GM21515 (cell line): Measurements from ENCODE around the gene ATXN2.

Experiments used
- ATAC-seq: cut with Tn5 transposase; IDR thresholded peaks from one replicate; pipeline ENCODE4 v1.9.1; 2021; ENCODE audit not compliant: unreplicated experiment

ATXN2 gene

DNA sequence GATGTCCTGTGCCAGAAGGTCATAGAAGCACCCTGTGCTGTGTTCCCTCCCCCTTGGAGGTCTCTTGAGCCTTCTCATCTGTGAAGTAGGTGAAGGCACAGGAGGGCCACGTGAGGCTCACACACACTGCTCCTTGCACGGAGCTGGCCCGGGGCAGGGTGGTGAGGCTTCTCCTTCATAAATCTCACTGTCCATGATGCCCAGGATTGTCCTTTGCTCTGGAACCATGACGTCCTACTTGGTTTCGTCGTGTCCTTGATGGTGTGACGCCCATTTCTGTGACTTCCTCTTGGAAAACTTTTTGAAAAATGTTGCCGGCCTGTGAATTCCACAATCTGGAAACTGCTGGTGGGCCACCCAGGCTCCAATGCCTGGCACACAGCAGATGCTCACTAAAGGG, 159.0 kb downstream of the ATXN2 start:
- ATAC-seq = no peak

DNA sequence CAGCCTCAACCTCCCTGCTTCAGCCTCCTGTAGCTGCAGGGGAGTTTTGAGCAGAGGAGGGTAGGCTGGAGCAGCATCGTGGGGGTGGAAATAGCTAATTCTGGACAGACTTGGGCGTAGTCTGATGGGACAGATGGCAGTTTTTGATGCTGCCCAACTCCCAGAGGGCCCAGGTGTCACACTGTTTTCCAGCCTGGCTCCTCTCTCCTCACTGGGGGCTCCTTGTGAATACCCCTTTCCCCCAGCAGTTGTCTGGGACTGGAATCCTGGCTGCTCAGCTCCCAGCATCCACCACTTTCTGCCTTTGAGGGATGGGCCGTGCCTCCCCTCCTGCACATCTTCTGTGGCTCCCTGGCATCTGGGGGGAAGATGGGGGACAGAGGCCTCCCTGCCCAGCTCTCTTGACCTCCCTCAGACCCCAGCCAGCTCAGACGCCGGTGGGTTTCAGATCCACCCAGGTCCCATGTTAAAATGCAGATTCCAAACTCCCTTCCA, 159.4 kb downstream of the ATXN2 start:
- ATAC-seq = no peak

DNA sequence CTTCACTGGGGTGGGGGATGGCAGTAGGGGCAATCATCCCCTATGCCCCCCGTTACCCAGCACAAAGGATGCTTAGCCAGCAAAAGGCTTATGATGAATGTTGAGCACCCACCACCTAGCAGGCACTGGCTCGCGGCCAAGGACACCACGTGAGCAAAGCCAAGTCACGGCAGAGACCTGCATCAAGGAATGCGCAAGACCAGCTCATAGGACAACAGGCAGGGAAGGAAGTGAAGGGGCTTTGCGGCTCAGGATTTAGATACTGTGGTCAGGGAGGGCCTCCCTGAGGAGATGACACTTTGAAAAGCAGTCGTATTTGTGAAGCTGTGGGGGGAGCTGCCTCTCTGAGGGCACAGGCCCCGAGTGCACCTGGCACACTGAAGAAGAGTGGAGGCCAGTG, 160.6 kb downstream of the ATXN2 start:
- no peak for ATAC-seq

DNA sequence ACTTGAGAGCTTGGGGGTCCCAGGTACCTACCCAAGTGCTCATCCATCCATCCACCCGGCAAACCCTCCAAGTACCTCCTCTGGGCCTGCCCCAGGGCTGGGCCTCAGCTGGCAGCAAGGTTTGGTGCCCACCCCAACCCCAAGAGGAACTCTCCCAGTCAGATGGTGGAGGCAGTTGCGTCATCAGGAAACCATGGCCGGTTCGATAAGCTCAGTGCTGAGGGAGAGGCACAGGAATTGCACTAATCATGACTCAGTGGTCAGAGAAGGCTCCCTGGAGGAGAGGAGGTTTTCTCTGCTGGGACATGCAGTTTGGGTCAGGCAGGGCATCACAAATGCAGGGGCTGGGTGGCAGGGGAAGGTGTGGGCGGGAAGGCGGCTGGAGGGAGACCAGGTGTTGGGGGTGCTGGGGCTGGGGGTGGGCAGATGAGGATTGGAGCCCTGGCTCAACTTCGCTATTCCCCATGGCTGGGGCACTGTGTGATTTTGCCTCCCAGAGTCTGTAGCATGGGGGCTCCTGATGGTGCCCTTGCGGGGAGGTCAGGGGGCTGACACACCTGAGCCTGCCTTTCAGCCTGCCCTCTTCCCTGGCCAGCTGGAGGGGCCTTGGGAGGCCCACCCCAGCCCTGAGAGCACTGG, 161.2 kb downstream of the ATXN2 start:
- ATAC-seq = no peak

DNA sequence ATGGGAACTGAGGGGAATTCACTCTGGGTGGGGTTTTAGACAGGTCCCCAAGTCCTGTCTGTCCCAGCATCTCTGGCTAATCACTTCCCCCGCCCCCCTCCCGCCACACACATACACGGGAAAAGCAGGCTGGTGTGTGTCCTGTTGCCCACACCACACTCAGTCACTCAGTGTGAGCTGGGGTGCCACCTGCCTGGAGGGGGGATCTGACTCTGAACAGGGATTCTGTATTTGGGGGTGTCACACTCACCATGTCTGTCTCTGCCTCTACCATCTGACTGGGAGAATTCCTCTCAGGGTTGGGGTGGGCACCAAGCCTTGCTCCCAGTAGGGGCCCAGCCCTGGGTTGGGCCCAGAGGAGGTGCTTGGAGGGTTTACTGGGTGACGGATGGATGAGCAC, 162.3 kb downstream of the ATXN2 start:
- ATAC-seq = no peak

DNA sequence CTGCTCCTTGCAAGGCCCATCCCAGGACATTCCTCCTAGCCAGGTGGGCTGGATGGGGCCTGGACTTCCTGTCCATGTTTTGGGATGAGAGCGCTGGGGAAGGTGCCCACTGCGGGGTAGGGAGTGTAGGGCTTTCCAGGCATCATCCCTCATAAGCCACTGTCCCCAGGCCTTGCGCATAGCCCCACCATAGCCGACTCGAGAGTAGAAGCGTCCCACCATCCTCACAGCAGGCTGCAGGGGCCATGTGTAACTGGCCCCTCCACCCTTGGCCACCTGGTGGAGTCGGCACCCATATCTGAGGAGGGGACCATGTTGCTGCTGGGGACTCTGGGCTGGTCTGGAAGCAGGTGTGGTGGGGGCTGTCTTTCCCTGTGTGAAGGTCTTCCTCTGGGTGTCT, 162.8 kb downstream of the ATXN2 start:
- ATAC-seq = no peak

DNA sequence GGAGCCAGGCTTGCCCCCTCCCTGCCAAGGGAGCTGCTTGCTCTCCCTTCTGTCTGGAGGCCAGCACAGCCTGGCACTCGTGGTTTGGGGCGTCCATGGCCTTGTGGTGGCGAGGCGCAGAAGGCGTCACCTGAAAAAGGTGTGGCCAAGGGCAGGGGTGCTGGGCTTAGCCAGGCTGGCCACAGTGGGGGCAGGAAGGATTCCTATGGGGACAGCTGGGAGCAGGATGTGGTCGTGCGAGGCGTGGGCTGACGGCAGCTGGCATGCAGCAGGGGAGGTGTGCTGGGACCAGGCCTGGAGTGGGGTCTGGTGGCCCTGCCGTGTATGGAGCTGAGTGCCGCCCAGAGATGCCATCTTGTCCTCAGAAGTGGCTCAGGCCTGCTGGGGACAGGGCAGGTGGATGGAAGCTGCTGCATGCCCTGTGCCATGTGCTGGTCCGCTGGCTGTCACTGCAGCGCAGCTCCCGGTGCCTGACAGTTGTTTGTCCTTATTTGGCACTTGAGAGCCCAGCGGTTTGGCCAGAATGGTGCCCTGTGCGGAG, 163.4 kb downstream of the ATXN2 start:
- no peak for ATAC-seq

DNA sequence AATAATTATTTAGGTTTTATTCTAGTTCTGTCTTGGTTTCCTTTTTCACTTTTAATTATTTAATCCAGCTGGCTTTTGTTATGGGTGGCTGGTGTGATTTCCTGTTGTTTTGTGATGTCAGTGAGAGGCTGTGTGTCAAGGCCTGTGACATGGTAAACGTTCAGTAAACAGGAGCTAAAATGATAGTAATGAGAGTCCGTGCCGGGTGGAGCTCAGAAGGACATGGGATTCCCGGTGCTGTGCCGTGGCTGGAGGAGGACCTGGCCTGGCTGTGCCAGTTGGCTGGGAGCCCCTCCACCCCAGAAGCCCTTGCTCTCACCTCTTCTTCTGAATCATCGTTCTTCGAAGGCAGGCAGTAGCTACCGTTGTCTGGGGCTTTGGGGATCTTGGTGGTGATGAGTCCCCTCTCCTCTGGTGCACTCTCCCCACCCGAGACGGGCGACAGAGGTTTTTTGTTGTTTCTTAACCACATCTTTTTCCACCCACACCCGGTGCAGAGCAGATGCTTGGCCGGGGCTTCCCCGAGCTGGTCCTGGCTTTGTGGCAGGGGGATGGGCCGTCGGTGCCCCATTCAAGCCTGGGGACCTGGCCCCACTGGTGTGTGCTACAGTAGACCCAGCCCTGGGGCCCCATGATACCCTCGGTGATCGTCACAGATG, 164.3 kb downstream of the ATXN2 start:
- peak; percentile 53 for ATAC-seq

DNA sequence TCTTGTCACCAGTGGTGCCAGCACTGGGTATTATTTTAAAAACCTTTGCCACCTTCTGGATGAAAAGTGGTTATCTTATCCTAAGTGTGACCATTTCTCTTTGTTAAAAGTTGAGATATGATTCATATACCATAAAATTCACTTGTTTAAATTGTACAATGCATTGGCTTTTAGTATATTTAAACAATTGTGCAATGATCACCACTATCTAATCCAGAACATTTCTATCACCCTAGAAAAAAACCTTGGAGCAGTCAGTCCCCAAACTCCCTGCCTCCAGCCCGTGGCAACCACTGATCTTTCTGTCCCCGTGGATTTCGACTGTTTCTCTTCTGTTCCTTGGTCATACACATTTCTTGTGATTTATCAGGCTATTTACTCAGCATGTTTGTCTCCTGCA, 165.1 kb downstream of the ATXN2 start:
- ATAC-seq = no peak

DNA sequence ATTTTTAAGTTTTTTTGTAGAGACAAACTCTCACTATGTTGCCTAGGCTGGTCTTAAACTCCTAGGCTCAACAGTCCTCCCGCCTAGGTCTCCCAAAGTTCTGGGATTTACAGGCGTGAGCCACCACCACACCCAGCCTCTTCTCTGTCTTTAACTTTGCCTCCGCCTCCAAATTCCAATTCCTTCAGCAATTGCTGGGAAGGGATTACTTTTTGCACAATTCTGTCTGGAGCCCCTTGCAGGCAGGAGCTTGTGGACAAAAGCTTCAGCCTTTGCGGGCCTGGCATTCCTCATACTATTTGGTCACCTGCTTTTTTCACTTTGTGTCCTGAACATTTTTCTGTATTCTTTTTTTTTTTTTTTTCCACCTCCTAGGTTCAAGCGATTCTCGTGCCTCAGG, 167.3 kb downstream of the ATXN2 start:
- no peak for ATAC-seq

DNA sequence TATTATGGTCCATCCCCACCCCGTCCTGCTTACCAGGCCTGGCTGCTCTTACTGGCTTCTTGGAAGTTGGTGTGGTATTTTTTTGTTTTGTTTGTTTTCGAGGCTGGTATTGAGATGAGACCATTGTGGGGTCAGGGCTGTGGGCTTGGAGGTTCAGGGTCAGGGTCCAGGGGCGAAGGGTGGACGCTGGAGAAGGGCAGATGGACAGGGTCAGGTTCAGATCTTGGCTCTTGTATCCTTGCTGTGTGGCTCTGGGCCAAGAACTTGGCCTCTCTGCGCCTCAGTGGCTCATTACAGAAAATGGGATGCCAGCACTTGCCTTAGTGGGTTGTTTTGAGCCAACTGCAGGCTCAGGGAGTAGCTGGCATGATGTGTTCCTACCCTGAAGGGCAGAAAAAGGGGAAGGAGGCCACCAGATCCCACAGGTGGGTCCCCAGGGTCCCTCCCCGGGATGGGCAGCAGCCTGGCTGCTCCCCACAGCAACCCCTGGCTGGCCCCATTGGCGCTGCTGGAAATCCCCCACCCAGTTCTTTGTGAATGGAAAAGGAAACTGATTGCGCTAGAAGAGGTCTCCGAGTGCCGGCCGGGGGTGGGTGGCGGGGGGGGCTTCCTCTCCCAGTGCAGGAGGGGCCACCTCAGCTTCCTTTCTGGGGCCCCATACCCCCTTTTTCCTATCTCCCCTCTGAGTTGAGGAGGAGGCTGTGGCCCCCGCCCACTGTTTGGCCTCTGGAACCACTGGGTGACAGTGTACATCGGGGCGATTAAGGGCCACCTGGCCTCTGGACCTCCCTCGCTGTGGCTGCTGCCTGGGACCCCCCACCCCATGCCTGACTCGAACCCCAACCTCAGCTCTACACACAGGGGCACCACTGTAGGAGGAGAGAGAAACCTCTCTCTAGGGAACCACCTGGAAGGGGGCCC, 168.4 kb downstream of the ATXN2 start:
- ATAC-seq = no peak

DNA sequence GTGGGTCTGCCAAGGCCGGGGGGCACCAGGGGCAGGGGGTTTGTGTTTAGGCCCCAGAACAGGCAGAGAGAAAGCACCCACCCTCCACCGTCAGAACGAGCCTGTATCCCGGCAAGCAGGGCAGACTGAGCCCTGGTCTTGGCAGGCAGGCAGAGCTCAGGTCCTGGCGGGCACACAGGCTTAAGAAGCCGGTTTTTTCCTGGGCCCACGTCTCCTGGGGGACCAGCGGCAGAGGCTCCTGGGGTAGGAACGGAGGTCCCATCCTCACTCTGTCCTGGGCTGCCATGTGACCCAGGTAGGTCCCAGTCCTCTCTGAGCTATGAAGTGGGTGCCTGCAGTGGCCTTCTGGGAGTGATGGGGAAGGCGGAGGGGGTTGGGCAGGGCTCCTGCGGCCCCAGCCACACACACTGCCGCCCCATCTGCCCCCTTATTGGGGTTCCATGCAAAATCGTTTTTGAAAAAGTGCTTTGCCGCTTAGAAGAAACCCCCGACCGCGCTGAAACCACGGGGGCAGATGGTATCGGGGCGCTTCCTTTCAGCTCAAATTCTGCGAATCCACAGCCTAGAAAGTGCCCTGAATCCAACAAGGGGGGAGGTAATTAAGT, 169.2 kb downstream of the ATXN2 start:
- ATAC-seq = no peak

DNA sequence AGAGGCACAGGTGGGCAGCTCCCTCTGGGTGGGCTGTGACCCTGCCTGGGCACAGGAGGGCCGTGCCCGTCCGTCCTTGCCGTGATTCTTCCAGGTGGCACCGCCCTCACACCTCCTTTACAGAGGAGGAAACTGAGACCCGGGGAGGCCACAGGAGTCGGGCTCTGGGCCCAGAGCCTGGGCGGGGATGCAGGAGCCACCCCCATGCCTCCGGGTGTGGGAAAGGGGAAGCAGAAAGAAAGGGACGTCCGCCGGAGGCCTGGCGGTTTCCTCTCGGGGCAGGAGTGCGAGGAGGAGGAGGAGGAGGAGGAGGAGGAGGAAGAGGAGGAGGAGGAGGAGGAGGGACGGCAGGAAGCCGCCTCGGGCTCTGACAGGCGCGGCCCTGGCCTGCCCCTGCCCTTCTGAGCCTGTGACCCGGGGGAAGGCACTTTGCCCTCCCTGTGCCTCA, 170.4 kb downstream of the ATXN2 start:
- ATAC-seq = no peak

DNA sequence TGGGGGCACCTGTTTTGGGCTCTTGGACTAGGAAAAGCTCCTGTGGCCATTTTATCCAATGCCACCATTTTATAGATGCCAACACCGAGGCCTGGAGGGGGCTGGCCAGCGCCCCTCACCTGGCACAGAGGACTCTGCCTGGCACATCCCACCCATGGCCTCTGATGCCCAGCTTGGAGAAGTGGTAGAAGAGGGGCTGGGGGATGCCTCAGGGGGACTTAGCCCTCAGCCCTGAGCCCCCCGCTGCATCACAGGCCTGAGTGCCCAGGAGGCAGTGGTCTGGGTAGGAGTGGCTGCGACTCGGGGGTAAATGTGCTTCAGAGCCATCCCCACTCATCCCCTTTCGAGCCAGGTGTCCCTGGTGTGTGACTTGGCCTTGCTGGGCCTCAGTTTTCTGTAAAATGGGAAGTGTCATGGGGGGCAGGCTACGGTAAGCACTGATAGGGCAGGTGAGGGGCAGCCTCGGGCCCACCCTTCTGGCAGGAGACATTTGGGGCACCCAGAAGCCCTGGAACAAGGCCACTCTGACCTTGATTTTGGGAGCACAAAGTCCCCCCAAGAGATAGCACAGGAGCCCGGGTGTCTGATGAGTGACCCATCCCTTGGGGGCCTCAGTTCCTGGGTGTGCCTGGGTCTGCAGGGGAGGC, 170.9 kb downstream of the ATXN2 start:
- no peak for ATAC-seq

DNA sequence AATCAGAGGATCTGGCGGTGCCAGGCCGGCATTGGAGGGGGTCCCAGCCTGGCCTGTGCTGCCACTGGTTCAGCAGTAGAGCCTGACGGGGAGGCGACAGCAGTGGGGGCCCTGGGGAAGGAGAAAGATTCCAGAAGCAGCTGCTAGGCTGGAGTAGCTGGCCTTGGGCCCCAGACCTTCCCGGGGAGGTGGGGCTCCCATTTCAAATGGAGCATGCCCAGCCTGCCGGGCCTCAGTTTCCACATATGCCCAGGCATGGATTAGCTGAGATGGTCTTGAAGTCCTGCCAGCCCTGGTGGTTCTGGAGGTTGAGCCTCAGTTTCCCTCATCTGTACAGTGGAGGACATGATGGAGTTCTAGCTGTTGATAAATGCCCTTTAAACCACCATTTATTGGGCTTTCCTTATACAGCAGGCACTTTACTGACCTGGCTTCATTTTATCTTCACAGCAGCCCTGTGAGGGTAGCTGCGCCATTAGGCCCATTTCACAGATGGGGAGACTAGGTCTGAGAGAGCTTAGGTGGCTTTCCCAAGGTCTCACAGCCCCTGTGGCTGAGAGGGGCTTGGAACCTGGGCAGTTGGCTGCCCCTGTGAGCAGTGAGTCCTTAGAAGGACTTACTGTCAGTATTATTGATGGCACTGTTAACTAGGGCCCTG, 171.6 kb downstream of the ATXN2 start:
- no peak for ATAC-seq

DNA sequence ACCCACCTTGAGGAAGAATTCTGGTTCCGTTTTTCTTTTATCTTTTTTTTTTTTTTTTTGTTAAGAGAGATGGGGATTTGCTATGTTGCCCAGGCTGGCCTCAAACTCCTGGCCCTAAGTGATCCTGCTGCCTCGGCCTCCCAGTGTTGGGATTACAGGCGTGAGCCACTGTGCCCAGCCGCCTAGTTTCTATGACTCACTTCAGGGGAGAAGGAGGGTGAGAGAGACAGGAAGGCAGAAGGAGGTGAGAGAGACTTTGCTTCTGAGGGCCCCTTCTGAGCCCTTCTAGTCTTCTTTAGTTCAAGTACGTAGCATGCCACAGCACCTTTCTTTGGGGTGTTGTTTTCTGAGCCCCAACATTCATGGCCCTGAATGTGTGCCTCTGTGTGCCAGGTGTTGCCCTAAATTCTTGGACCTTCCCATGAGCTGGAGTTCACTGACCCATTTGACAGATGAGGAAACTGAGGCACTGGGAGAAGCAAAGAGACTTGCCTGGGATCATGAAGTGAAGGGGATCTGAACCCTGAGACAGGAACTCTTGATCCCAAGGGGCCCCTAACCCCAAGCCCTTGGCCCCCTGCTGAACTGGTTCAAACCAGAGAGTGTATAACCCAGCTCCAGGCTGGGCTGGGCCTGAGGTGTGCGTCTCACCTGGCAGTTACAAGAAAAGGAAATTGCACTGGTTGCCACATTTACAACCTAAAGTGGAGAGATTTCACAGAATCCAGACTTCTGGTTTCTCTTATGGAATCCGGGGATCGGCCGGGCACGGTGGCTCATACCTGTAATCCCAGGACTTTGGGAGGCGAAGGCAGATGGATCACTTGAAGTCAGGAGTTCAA, 172.6 kb downstream of the ATXN2 start:
- ATAC-seq = no peak

DNA sequence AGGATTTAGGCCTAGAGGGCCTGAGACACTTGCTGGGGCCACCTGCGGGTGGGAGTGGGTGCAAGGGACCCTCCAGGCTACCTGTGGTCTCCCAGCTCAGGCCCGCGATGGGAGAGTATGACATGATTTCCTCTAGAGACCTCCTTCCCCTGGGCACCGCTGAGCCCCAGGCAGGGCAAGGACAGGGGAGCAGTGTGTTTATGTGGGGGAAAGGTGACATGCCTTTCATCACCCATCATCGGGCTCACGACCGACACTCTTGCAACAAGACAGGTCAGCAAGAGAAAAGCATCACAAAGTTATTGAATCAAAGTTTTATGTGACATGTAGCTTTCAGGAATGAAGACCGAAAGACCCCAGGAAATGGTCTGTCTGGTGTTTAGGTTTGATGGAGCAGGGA, 173.5 kb downstream of the ATXN2 start:
- no peak for ATAC-seq

DNA sequence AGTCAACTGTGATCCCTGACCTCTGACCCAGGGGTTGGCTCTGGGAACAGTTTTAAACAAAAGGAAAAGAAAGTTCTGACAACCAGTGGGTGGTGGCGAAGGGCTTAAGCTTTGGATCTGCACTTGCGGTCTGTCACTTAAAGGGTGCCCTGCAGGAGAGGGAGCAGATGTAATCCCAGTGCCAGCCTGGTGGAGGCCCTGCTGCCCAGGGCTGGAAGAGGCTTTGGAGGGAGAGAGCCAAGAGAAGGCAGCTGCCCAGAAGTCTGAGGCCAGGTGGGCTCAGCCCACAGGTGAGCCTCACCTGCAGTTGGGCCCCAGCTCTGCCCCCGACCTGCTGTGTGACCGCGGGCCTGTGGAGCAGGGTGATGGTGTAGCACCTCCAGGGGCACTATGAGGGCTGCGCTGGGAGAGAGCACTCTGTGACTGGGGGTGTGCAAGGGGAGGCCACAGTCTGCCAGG, 174.3 kb downstream of the ATXN2 start:
- no peak for ATAC-seq

DNA sequence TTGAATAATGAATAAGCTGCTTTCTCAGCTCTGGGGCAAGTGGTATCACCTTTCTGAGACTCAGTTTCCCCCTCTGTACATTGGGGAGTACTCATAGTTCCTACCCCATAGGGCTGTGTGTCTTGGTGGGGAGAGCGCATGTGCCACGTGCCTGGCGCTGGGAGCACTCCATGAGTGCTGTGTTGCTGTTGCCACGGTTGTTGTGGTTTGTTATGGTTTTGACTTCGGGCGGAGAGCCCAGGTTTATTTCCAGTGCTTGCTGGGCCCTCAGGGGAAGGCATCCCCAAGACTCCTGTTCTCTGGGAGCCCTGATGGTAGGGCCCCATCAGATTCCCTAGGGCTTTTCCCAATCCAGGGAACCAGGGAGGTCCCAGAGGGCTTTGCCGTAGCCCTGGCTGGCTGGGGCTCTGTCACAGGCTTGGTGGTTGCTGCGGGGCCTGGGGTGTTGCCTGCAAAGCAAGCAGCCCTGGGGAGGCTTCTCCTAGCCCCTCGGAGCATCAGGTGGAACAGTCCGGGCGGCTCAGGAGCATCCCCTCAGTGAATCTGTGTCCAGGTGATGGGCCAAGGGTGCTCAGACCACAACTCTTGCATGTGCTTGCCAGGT, 174.8 kb downstream of the ATXN2 start:
- no peak for ATAC-seq
